OCI-LY1 (cell line): ENCODE results near the gene MS4A2.
"Not testable (repeated sequence)": the region's sequence is repeated elsewhere in the genome, so short reads cannot be mapped to it uniquely, and the experiment has no call there.

Experiments used
- EZH2 ChIP-seq: fragments of 200-600 bp; sonication (generic), shearing (Covaris generic); IDR thresholded peaks from 2 replicates; pipeline ENCODE4 v1.8.0; 2017; ENCODE audit warnings: borderline replicate concordance, mixed run types, mild to moderate bottlenecking, antibody characterized with exemption, low read length, moderate library complexity, mixed read lengths
- TF ChIP-seq, protein P1 (sequence below): fragments of 200-600 bp; sonication (generic), shearing (Covaris generic); IDR thresholded peaks from 2 replicates; pipeline ENCODE4 v1.5.1; 2017; ENCODE audit warnings: mild to moderate bottlenecking, antibody characterized with exemption, low read length, moderate library complexity, mixed read lengths

DNA sequence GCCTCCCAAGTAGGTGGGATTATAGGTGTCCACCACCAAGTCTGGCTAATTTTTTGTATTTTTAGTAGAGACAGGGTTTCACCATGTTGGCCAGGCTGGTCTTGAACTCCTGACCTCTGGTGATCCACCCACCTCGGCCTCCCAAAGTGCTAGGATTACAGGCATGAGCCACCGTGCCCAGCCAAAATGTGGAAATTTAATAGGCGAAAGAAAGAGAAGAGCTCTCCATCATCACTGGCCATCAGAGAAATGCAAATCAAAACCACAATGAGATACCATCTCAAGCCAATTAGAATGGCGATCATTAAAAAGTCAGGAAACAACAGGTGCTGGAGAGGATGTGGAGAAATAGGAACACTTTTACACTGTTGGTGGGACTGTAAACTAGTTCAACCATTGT, 40.4 kb downstream of the MS4A2 start:
- TF ChIP-seq, protein P1, sequence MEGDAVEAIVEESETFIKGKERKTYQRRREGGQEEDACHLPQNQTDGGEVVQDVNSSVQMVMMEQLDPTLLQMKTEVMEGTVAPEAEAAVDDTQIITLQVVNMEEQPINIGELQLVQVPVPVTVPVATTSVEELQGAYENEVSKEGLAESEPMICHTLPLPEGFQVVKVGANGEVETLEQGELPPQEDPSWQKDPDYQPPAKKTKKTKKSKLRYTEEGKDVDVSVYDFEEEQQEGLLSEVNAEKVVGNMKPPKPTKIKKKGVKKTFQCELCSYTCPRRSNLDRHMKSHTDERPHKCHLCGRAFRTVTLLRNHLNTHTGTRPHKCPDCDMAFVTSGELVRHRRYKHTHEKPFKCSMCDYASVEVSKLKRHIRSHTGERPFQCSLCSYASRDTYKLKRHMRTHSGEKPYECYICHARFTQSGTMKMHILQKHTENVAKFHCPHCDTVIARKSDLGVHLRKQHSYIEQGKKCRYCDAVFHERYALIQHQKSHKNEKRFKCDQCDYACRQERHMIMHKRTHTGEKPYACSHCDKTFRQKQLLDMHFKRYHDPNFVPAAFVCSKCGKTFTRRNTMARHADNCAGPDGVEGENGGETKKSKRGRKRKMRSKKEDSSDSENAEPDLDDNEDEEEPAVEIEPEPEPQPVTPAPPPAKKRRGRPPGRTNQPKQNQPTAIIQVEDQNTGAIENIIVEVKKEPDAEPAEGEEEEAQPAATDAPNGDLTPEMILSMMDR = not testable (repeated sequence)
- TF ChIP-seq EZH2 = not testable (repeated sequence)
